ENCODE measurements around the gene PPIH. TPM values are rescaled to one million over a fixed set of nuclear protein-coding genes. Genes with fewer than 3 reads are reported as not detected.
A peak's percentile ranks its signal among the peaks of the same experiment; 100 is the strongest.

PPIH gene
- total and polyA plus RNA-seq, 2 of the 13 experiments (the other 11 are each of a cell fraction or from before 2014, with no cell fraction given), result 29.9 to 72.6 TPM

DNA sequence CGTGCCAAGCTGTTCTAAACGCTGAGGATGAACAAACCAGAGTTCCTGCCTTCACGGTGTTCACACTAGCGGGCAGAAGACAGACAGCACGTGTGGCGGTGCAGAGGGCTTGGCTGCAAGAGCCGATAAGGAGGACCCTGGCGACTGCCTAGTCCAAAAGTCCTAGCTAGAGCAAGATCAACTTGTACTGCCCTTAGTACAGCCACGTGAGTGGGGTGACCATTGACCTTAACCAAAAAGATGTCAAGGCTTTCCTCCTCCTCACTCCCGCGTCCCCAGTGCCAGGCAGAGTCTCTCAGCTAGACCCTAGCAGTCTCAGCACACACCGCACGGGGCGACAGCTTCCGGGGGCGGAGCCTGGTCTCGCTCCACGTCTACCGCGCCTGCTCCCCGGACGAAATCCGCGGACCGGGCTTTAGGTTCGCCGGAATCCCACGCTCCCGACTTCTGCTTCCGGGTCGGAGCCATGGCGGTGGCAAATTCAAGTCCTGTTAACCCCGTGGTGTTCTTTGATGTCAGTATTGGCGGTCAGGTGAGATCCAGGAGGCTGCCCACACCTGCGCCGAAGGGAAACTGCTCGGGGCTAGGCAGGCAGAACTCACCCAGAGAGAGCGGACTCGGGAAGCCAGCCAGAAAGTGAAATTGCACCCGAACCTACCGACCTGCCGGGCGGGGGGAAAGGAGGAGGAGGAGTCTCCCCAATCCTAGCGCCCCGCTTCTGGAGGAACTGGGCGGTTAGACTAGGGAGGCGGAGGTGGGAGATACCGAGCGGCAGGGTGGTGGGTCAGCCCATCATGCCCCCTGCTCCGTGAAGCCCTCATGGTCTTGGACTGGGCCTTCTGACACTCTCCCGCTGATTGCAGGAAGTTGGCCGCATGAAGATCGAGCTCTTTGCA lies at the start of gene PPIH (continued):
- TF ChIP-seq, protein P1, sequence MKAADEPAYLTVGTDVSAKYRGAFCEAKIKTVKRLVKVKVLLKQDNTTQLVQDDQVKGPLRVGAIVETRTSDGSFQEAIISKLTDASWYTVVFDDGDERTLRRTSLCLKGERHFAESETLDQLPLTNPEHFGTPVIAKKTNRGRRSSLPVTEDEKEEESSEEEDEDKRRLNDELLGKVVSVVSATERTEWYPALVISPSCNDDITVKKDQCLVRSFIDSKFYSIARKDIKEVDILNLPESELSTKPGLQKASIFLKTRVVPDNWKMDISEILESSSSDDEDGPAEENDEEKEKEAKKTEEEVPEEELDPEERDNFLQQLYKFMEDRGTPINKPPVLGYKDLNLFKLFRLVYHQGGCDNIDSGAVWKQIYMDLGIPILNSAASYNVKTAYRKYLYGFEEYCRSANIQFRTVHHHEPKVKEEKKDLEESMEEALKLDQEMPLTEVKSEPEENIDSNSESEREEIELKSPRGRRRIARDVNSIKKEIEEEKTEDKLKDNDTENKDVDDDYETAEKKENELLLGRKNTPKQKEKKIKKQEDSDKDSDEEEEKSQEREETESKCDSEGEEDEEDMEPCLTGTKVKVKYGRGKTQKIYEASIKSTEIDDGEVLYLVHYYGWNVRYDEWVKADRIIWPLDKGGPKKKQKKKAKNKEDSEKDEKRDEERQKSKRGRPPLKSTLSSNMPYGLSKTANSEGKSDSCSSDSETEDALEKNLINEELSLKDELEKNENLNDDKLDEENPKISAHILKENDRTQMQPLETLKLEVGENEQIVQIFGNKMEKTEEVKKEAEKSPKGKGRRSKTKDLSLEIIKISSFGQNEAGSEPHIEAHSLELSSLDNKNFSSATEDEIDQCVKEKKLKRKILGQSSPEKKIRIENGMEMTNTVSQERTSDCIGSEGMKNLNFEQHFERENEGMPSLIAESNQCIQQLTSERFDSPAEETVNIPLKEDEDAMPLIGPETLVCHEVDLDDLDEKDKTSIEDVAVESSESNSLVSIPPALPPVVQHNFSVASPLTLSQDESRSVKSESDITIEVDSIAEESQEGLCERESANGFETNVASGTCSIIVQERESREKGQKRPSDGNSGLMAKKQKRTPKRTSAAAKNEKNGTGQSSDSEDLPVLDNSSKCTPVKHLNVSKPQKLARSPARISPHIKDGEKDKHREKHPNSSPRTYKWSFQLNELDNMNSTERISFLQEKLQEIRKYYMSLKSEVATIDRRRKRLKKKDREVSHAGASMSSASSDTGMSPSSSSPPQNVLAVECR (CRISPR knock-in tag; IDR thresholded peaks at IDR 0.05; ENCODE audit: borderline replicate concordance), result peak; percentile 99
- TF ChIP-seq ELK4 (CRISPR knock-in tag; IDR thresholded peaks at IDR 0.05; ENCODE audit: borderline replicate concordance) (no peak), HMG20B (CRISPR knock-in tag; conservative IDR thresholded peaks at IDR 0.05) (no peak; the same call in 1 of the 2 replicates), TSC22D2 (CRISPR knock-in tag; IDR thresholded peaks at IDR 0.05; ENCODE audit: borderline replicate concordance) (peak; percentile 40; the same call in 1 of the 2 replicates), PCBP2 (optimal IDR thresholded peaks at IDR 0.05; ENCODE audit: low read depth, low read length, poor library complexity, severe bottlenecking) (no peak), ZBTB20 (CRISPR knock-in tag; IDR thresholded peaks at IDR 0.05; ENCODE audit: borderline replicate concordance, low read depth) (peak; percentile 79; the same call in 1 of the 2 replicates)
- TF ChIP-seq, protein P2, sequence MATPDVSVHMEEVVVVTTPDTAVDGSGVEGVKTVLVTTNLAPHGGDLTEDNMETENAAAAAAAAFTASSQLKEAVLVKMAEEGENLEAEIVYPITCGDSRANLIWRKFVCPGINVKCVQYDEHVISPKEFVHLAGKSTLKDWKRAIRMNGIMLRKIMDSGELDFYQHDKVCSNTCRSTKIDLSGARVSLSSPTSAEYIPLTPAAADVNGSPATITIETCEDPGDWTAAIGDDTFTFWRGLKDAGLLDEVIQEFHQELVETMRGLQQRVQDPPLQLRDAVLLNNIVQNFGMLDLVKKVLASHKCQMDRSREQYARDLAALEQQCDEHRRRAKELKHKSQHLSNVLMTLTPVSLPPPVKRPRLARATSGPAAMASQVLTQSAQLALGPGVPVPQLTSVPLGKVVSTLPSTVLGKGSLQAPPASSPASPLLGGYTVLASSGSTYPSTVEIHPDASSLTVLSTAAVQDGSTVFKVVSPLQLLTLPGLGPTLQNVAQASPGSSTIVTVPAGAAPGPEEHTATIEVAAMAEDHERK (CRISPR knock-in tag; IDR thresholded peaks at IDR 0.05; ENCODE audit: low read depth), result peak; percentile 50; the same call in 1 of the 2 replicates
- TF ChIP-seq, protein P3, sequence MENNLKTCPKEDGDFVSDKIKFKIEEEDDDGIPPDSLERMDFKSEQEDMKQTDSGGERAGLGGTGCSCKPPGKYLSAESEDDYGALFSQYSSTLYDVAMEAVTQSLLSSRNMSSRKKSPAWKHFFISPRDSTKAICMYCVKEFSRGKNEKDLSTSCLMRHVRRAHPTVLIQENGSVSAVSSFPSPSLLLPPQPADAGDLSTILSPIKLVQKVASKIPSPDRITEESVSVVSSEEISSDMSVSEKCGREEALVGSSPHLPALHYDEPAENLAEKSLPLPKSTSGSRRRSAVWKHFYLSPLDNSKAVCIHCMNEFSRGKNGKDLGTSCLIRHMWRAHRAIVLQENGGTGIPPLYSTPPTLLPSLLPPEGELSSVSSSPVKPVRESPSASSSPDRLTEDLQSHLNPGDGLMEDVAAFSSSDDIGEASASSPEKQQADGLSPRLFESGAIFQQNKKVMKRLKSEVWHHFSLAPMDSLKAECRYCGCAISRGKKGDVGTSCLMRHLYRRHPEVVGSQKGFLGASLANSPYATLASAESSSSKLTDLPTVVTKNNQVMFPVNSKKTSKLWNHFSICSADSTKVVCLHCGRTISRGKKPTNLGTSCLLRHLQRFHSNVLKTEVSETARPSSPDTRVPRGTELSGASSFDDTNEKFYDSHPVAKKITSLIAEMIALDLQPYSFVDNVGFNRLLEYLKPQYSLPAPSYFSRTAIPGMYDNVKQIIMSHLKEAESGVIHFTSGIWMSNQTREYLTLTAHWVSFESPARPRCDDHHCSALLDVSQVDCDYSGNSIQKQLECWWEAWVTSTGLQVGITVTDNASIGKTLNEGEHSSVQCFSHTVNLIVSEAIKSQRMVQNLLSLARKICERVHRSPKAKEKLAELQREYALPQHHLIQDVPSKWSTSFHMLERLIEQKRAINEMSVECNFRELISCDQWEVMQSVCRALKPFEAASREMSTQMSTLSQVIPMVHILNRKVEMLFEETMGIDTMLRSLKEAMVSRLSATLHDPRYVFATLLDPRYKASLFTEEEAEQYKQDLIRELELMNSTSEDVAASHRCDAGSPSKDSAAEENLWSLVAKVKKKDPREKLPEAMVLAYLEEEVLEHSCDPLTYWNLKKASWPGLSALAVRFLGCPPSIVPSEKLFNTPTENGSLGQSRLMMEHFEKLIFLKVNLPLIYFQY (CRISPR knock-in tag; IDR thresholded peaks at IDR 0.05; ENCODE audit: borderline replicate concordance), result peak; percentile 45; the same call in 1 of the 2 replicates
- TF ChIP-seq, protein P4, sequence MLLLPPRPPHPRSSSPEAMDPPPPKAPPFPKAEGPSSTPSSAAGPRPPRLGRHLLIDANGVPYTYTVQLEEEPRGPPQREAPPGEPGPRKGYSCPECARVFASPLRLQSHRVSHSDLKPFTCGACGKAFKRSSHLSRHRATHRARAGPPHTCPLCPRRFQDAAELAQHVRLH (CRISPR knock-in tag; IDR thresholded peaks at IDR 0.05; ENCODE audit: borderline replicate concordance, low read depth), result peak; percentile 92; the same call in 1 of the 2 replicates
- TF ChIP-seq, protein P5, sequence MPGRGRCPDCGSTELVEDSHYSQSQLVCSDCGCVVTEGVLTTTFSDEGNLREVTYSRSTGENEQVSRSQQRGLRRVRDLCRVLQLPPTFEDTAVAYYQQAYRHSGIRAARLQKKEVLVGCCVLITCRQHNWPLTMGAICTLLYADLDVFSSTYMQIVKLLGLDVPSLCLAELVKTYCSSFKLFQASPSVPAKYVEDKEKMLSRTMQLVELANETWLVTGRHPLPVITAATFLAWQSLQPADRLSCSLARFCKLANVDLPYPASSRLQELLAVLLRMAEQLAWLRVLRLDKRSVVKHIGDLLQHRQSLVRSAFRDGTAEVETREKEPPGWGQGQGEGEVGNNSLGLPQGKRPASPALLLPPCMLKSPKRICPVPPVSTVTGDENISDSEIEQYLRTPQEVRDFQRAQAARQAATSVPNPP (CRISPR knock-in tag; IDR thresholded peaks at IDR 0.05), result peak; percentile 80; the same call in 1 of the 2 replicates
